Measurements from ENCODE around the gene LBX1.

The LBX1 gene

DNA sequence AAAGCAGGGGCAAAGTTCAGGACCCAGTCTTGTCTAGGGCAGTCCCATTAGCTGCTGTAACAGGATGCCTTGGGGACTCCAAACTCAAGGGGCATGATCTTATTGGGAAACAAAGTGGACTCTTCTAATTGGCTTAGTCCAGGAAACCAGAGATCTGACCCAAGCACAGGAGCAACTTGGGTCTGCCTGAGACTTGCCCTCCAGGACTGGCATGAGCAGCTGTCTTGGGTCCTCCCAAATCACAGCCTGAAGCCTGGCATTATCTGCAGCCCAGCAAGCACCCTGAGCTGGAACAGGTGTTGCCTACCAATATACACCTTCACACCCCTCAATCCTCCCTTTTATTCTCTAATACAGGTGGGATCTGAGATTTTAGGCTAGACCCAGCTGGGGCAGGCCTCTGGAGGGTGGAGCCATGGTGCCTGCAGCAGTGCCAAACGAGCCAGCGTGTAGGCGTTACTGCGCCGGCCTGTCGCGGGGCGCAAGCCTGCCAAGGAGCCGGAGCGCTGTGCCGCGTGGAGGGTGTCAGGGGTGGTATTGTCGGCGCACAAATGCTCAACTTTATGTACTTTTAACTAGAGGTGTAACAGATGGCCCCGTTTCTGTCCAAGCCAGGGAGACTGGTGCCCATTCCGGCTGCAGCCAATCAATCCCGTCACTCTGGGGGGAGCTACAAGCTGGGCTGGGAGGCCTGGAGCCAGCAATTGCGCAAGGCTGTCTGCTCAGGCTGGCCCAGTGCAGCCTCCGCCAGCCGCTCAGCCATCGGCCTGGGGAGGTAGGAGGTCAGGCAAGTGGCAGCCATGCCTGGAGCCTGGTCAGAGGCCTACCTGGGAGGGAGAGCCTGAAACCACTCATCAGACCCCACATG is 12.8 kb upstream of the LBX1 start:
- no peak for DNase-seq

- no peak for DNase-seq
Measured at GRCh38 chr10:101238732-101239105, 9.5 kb upstream of the LBX1 start.

GRCh38 chr10:101237982-101238731 is 8.9 kb upstream of the LBX1 start:
- no peak for DNase-seq

DNA sequence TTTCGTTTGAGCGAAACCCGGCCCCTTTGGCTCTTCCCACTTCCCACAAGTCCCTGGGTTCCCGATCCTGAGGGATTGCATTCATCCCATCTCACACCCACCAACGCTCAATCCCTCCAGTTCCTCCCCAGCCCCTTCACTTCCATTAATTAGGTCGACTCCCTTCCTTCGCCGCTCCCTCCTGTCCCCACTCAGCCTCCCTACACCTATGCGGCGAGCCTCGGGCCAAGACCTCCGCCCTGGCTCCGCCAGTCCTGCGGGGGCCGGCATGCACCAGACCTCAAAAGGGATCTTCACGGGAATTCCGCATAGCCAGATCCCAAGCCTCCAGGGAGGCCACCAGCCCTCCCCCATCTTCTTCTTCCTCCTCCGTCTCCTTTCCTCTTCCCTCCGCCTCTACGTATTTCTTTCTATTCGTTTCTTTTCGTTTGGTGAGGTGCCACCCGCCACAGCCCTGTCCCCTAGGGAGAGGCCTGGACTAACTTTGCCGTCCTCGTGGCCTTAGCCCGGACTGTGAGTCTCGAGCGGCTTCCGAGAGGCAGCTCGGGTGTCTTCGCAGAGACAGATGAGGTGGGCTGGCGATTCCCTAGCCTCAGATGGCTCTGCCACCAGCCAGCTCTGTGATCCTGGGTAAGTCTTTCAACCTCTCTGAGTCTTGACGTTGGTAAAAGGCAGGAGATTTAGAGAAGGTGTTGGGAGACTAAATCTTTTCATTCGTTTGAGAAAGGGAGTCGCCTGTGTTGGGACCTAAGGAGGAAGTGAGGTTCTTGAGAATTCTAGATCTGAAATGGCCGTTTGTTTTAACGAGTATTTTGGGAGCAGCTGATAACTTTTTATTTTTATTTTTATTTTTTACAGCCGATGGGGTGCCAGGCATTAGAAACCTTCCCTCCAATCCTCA is 8.1 kb upstream of the LBX1 start:
- DNase-seq = no peak

DNA sequence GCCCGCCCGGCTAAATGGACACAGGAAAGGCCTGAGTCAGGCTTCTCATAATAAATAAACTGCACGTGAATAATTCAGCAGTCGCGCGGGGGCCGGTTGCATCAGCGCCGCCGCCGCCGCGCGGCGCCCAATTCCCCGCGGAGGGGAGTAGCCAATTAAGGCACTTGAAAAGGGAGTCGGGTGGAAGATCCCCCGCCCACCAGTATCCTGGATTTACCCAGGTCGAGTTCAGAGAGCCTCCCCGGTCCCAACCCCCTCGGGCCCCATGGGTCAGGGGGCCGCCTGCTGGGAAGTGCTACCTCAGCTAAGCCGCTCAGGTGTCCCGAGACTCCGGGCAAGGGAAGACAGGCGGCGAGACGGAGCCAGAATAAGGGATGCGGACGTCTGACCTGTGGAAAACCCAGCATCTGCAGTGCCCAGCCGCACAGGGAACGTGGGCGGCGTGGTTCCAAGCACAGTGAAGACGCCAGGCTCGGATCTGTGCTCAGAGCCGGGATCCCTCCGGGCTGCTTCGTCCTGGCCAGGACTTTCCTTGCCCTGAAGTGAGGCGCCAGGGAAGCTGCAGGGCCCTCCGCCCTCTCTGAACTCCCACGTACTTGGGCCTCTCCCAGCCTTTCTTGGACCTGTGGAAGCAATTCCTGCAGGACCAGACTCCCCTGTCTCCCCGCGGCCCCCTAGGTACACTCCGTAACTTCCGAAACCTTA is 7.3 kb upstream of the LBX1 start:
- DNase-seq = no peak

- DNase-seq = no peak
Measured at GRCh38 chr10:101235766-101236165, 6.5 kb upstream of the LBX1 start.

DNA sequence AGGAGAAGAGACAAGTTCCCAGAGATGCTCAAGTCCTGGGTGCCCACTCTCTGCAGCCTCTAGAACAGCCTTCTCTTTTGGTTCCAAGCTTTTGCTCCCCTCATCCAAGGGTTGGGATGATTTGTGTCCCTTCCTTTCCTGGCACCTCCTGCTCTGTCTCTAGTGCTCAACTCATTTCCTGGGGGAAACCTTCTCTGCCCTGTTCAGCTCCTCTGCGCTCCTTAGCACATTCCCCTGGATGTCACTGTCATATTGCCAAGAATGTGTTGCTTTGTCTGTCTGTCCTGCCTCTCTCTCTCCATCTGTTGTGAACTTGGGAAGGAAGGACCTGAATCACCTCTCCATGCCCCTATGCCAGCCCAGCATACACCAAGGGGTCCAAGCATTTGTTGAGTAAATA is 5.1 kb upstream of the LBX1 start:
- DNase-seq = no peak

DNA sequence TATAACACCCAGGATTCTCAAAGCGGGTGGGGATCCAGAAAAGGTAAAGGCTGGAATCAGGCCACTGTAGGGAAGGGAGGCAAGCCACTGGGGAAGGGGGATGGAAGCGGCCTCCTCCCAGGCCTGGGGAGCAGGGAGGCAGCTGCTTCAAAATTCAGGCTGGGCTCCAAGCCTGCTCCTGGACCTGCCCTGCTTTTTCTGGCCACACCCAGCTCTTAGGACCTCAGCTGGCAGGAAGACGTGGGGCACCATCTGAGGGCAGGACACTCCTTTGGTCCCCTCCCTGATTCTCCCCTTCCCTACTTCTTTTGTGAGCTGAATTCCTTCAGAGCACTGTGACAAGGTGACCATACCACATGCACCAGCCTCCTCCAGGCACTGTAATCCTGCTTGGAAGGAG is 4.6 kb upstream of the LBX1 start:
- DNase-seq = no peak

- no peak for DNase-seq
Measured at GRCh38 chr10:101233443-101233842, 4.2 kb upstream of the LBX1 start.

GRCh38 chr10:101231912-101232689 is 2.8 kb upstream of the LBX1 start:
- DNase-seq = no peak

GRCh38 chr10:101231092-101231491 is 1.8 kb upstream of the LBX1 start:
- DNase-seq = no peak

GRCh38 chr10:101230183-101230917 is 1.1 kb upstream of the LBX1 start:
- no peak for DNase-seq

- no peak for DNase-seq
Measured at GRCh38 chr10:101228966-101229265, 347 bp downstream of the LBX1 start.

DNA sequence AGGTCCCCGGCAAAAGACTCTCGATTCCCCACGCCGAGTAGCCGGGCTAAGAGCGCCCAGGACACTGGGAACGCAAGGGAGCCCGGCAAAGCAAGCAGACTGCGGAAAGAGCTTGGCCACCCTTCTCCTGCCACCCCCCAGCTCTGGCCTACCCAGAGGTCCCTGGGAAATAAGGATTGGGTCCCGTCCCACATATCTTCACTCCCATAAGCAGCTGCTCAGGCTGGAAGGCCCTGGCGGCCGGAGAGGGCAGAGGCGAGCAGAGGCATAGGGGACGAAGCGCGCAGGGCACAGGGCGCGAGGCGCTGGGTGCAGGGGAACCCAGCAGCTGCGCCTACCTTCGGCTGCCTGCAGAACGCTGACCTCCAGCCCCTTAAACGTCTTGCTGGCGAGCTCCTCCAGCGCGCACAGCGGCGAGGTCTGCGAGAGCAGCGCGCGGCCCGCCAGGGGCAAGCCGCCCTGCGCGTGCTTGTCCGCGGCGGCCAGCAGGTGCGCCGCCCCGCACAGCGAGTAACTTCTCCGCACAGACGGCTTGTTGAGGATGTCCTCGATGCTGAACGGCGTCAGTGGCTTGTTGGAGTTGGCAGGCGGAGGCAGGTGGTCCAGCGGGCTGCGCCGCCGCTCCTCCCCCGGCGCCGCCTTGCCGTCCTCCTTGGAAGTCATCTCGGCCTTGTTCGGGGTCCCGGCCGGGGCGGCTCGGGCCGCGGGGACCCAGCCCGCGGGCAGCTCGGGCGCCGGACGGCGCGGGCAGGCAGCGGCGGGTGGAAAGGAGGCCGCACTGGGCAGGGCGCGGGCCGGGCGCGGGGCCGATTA is 904 bp downstream of the LBX1 start:
- no peak for DNase-seq

- no peak for DNase-seq
Measured at GRCh38 chr10:101227429-101228152, 1.7 kb downstream of the LBX1 start.

DNA sequence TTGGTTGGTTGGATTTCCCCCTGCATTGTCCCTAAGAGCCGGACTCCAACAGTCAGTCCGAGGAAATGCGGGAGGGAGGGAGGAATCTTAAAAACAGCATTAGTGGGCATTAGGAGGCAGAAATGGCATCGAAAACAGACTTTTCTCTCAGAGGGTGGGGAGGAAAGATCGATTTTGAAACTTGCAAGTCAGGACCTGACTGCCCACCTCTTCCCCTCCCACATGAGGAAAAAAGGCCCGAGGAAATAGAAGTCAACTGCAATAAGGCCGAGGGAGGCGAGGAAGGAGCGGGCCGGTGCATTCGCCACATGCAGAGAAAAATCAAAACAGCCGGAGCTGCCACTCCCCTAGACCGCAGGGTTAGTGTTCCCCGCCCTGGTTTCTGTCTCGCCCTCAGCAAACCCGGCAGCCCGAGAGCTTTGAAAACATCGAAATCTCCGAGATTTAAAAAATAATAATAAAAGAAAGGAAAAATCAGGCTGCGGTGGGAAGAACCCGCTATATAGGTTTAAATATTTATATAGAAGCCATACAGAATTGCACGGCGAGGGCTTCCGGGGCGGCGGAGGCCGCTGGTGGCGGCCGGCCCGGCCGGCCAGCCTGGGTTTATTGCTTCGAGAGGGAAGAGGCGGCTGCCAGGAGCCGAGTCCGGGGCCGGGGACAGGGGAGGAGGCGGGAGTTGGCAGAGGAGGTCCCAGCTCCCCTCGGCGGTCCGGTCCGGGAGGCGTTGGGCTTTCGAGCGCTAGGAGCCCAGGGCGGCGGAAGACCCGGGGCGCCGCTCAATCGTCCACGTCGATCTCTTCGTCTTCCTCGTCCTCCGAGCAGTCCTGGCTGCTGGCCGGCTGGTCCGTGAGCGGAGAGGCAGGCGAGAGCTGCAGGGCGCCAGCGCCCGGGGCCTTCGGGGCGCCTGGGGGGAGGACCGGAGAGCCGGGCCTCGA is 2.5 kb downstream of the LBX1 start:
- no peak for DNase-seq

GRCh38 chr10:101225846-101226421 is 3.3 kb downstream of the LBX1 start:
- DNase-seq = no peak

All from CD4-positive, alpha-beta T cell treated with Interleukin-21 for 1 hour (primary cell).